ENCODE data around the gene TRIM28.
A peak's percentile ranks its signal among the peaks of the same experiment; 100 is the strongest.

TRIM28 gene

DNA sequence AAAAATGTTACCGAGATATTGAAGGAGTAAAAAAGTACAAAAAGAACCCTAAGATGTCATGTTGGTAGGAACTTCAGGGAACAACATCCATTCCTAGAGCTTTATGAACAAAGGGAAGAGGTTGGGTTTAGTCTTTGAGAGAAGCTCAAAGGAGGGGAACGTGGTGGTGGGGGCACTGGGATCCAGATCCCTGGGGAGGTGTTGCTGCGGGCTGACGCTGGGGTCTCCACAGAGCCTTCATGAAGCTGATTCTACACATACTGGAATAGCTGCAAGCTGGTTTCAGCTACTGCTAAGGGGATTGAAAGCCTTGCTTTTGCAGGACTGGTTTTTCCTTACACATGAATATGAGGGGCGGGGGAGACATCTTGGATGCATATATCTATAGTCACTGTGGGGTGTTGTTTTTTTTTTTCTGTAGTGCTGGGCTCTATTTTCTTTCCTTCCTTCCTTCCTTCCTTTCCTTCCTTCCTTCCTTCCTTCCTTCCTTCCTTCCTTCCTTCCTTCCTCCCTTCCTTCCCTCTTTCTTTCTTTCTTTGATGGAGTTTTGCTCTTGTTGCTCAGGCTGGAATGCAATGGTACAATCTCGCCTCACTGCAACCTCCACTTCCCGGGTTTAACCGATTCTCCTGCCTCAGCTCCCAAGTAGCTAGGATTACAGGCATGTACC, 35.7 kb downstream of the TRIM28 start:
- DNase-seq (ENCODE audit: low spot score) = no peak

DNA sequence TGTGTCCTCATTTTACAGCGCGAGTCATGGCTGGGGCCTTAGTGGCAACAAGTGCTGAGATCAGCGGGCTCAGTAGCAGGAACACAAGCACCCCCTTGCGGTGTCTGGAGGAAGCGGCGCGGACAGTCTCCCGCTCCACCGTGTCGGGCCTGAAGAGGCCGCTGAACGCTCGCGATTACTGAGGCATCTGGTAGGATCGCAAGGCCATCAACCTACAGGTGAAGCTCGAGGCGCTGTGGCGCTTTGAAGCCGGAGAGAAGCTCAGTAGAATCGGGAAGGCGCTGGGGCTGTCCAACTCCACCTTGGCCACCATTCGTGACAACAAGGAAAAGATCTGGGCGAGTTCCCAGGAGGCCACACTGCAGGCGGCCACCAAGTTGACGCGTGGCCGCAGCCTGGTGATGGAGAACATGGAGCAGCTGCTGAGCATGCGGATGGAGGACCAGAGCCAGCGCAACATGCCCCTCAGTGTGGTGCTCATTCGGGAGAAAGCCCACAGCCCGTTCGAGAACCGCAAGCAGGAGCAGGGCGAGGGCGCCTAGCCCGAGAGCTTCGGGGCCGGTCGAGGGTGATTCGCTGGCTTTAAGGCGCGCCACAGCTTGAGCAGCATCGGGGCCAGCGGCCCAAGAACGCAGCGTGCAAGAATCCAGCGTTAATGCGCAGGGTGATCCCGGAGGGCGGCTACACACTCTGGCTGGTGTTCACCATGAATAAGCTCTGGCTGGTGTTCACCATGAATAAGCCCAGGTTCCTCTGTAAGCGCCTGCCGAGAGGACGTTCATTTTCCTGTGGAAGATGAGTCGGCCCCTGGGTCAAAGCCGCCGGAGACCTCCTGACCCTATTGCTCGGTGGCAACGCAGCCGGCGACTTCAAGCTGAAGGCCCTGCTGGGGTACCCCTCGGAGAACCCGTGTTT, 37.6 kb downstream of the TRIM28 start:
- DNase-seq (ENCODE audit: low spot score) = peak; percentile 83

- DNase-seq (ENCODE audit: low spot score) = no peak
These were observed 39.1 kb downstream of the TRIM28 start for GRCh38 chr19:58582985-58583384.

DNA sequence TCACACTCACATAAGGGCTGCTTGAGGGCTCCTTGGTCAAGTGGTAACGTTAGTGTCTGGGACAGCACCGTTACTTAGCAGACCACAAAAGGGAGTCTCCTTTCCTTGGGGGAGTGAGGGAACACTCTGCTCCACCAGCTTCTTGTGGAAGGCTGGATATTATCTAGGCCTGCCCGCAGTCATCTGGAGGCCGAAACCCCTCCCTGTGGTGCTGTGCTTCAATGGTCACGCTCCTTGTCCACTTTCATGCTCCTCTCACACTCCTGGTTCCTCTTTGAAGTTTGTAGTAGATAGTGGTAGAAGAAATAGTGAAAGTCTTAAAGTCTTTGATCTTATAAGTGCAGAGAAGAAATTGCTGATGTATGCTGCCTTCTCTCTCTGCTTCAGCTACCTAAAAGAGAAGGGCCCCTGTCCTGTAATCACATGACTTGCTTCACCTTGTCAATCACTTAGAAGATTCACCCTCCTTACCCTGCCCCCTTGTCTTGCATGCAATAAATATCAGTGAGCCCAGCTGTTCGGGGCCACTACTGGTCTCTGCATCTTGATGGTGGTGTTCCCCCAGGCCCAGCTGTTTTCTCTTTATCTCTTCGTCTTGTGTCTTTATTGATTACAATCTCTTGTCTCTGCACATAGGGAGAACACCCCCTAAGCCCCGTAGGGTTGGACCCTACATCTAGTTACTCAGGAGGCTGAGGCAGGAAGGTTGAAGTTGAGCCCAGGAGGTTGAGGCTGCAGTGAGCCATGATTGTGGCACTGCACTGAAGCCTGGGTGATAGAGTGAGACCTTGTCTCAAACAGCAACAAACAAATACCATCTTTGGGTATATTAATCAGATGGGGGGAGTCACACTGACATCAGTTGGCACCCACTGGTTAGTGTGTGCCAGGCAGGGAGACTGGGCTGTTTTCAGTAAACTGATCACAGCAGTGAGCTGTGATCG, 40.9 kb downstream of the TRIM28 start:
- no peak for DNase-seq (ENCODE audit: low spot score)

DNA sequence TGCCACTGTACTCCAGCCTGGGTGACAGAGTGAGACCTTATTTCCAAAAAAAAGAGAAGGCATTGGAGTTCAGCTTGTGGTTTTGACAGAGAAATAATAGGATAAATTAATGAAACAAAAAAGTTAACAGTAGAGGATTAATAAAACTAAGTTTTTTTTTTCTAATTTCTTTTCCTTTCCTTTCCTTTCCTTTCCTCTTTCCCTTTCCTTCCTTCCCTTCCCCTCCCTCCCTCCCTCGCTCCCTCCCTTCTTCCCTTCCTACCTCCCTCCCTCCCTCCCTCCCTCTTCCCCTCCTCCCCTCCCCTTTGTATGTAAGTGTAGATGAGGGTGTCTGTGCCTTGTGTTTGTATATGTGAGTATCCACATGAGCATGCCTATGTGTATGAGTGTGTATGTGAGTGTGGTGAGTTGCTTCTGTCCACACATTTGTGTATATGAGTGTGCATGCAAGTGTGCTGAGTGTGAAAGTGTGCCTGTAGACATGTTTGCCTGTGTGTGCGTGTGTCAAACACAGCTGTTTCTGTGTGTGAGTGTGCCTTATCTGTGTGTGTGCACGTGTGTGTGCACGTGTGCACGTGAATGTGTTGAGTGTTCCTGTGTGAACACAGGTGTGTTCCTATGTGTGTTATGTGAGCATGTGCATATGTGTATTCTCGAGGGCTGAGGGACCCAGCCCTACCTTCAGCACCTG, 41.7 kb downstream of the TRIM28 start:
- DNase-seq (ENCODE audit: low spot score) = no peak

GRCh38 chr19:58586133-58586765, 42.4 kb downstream of the TRIM28 start:
- no peak for DNase-seq (ENCODE audit: low spot score)
